Measurements from ENCODE around the gene NOS1AP.

DNA sequence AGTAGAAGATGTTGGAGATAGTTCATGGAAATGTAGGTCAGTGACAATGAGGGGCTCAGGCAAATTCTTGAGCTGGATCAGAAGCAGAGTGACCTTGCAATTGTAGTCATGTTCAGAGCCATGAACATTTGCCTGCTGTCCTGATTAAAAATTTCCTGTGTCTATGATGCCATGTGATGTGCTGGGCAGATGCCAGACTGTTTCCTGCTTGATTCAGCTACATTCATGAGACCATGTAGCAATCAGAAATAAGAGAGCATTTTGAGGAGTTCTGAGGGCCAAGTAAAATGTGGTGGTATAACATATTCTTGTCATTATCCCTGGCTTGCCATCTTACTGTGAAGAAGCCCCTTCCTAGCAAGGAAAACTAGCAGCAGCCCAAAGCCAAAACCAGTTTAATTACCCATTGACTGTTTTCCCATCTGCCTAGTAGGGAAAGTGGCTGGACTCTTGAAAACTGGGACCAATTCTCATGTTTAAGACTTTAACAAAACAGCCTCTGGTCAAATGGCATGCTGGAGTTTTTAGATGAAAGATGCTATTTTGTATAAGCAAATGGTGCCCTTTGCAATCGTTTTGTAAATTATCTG is 118.3 kb downstream of the NOS1AP start:
- TF ChIP-seq, protein P1, sequence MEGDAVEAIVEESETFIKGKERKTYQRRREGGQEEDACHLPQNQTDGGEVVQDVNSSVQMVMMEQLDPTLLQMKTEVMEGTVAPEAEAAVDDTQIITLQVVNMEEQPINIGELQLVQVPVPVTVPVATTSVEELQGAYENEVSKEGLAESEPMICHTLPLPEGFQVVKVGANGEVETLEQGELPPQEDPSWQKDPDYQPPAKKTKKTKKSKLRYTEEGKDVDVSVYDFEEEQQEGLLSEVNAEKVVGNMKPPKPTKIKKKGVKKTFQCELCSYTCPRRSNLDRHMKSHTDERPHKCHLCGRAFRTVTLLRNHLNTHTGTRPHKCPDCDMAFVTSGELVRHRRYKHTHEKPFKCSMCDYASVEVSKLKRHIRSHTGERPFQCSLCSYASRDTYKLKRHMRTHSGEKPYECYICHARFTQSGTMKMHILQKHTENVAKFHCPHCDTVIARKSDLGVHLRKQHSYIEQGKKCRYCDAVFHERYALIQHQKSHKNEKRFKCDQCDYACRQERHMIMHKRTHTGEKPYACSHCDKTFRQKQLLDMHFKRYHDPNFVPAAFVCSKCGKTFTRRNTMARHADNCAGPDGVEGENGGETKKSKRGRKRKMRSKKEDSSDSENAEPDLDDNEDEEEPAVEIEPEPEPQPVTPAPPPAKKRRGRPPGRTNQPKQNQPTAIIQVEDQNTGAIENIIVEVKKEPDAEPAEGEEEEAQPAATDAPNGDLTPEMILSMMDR (IDR thresholded peaks at IDR 0.05), result no peak
- TF ChIP-seq EP300 (IDR thresholded peaks at IDR 0.05), result no peak

Data from ovary (tissue), 3 donors.